Subcutaneous abdominal adipose tissue (tissue), 5 donors: ENCODE data around the gene RBM8A.
A peak's percentile ranks its signal among the peaks of the same experiment; 100 is the strongest.

Source experiments
- H3K27ac ChIP-seq: one replicate; pipeline ENCODE4 v1.7.0; 2013; ENCODE audit warnings: low read depth, mild to moderate bottlenecking, inconsistent platforms, low read length, moderate library complexity
- H3K27me3 ChIP-seq, 5 donors: one replicate each; pipeline ENCODE4 v1.7.0; 2013; ENCODE audit warnings: low read length in 5 of 5, inconsistent platforms in 1 of 5; ENCODE audit not compliant: control insufficient read depth in 5 of 5, insufficient read depth in 4 of 5
- H3K36me3 ChIP-seq, 5 donors: one replicate each; pipeline ENCODE4 v1.7.0; 2013; ENCODE audit warnings: low read length in 5 of 5; ENCODE audit not compliant: control insufficient read depth in 5 of 5, insufficient read depth in 5 of 5
- H3K4me1 ChIP-seq, 5 donors: one replicate each; pipeline ENCODE4 v1.7.0; 2013; ENCODE audit warnings: low read length in 5 of 5, mild to moderate bottlenecking in 3 of 5, moderate library complexity in 1 of 5; ENCODE audit not compliant: control insufficient read depth in 5 of 5, insufficient read depth in 5 of 5
- H3K4me3 ChIP-seq, 5 donors: one replicate each; pipeline ENCODE4 v1.7.0; 2013; ENCODE audit warnings: low read length in 5 of 5, low read depth in 1 of 5
- H3K9ac ChIP-seq, 5 donors: one replicate each; pipeline ENCODE4 v1.7.0; 2013; ENCODE audit warnings: low read length in 5 of 5, mild to moderate bottlenecking in 4 of 5, moderate library complexity in 3 of 5
- H3K9me3 ChIP-seq, 5 donors: one replicate each; pipeline ENCODE4 v1.7.0; 2013; ENCODE audit warnings: low read length in 5 of 5; ENCODE audit not compliant: control insufficient read depth in 5 of 5
- donor health status: healthy.
- donor health status: healthy.
- donor health status: healthy.
- donor health status: healthy.
- donor health status: healthy.

The RBM8A gene

DNA sequence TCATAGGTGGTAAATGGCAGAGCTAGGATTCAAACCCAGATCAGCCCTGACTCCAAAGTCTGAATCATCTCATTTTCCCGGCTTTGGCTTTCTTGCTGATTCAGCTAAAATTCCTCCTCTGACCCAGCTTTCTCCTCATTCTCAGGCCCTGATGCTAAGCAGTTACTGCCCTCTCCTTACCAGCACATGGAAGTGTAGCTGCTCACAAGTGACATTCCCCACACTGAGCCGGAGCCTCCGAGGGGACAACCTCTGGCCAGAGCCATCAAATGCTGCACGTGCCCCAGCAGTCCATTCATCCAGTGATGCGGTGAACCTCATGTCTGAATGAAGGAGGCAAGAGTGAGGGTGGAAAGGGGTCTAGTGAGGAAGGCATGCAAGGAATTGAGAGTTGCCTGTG lies 28.5 kb downstream of the RBM8A start:
- H3K27me3 ChIP-seq, result no peaks in the 10 kb centered on the region
- H3K4me1 ChIP-seq, result no peaks in the 10 kb centered on the region
- no peak overlapping the region for H3K9ac ChIP-seq
- H3K27ac ChIP-seq, result no peak overlapping the region
- no peaks in the 10 kb centered on the region for H3K9me3 ChIP-seq
- H3K4me3 ChIP-seq, result no peak overlapping the region
- H3K36me3 ChIP-seq, result no peaks in the 10 kb centered on the region

DNA sequence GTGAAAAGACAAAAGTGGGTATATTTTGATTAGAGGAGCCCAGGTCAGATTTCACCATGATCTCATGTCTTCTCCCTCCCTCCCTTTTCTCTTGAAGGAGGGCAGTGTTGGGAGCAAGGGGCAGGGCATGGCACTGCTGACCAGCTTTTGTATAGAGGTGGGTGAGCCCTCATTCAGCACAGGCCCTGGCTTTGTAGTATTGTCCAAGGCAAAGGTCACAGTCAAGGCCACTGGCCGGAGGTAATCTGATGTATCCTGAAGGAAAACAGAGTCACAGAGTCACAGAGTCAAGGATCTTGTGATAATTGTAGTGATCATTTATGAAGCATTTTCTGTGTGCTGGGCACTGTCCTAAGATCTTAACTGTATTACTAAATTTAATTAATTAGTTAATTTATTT lies 29.3 kb downstream of the RBM8A start:
- H3K9me3 ChIP-seq, result no peaks in the 10 kb centered on the region
- no peak overlapping the region for H3K4me3 ChIP-seq
- peaks cover 0 to 1% (median 0%) of the 10 kb centered on the region in 5 donors for H3K4me1 ChIP-seq
- H3K27ac ChIP-seq, result no peak overlapping the region
- no peaks in the 10 kb centered on the region for H3K36me3 ChIP-seq
- H3K27me3 ChIP-seq, result no peaks in the 10 kb centered on the region
- no peak overlapping the region for H3K9ac ChIP-seq

DNA sequence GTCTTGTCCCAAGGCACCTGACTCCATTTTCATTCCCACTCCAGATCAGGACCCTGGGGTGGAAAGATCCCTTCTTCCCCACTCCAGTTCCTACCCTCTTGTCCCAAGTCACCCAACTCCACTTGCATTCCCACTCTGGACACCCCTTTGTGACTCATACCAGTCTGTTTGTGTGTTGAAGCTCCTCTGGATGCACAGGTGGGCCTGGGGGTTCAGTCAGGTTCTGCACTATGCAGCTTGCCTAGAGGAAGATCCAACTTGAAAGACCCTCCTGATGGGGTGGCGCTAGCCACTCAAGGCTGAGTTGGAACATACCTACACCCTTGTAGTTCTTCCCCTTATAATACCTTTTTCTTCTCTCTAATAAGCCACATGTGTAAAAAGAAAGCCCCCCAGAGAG lies 31.8 kb downstream of the RBM8A start:
- Histone ChIP-seq H3K36me3 (no peaks in the 10 kb centered on the region), H3K27ac (no peak overlapping the region), H3K9me3 (no peaks in the 10 kb centered on the region), H3K4me3 (no peak overlapping the region), H3K4me1 (peaks cover 0 to 23% (median 17%) of the 10 kb centered on the region in 5 donors), H3K27me3 (no peaks in the 10 kb centered on the region), H3K9ac (peak overlapping the region in 1 of 5 donors; percentile 33)

DNA sequence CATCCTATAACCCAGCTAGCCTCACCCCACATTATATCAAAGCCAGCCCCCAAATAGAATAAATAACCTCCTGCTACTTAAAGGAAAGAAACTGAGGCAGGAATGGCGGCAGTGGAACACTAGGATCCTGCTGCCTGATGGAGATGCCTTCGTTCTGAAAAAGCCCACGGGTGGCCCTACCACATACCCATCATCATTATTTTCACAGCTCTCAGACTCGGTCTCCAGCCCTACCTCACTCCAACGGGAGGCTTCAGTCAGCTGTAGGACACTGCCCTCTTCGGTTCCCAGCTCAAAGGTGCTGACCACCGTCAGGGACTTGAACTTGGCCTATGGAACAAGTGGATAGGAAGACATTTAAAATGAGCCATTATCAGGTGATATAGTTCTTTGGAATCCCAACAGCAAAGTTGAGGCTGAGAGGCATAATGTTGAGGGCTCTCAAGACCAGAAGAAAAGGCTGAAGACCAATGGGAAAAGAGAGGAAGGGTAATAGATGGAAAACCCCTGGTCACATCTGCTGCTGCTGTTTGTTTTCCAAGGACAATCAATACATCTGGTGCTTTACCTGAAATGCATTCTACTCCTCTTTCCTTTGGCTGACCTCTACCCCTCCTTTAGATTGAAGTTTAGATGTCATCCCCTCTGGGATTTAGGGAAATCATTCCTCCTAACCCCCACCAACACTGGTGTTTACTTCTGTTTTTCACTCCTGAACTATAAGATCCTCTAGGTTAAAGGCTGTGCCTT lies 33.8 kb downstream of the RBM8A start:
- Histone ChIP-seq H3K27ac (no peak overlapping the region), H3K36me3 (no peaks in the 10 kb centered on the region), H3K9me3 (no peaks in the 10 kb centered on the region), H3K4me3 (no peak overlapping the region), H3K27me3 (no peaks in the 10 kb centered on the region), H3K9ac (no peak overlapping the region), H3K4me1 (peaks cover 0 to 26% (median 23%) of the 10 kb centered on the region in 5 donors)

DNA sequence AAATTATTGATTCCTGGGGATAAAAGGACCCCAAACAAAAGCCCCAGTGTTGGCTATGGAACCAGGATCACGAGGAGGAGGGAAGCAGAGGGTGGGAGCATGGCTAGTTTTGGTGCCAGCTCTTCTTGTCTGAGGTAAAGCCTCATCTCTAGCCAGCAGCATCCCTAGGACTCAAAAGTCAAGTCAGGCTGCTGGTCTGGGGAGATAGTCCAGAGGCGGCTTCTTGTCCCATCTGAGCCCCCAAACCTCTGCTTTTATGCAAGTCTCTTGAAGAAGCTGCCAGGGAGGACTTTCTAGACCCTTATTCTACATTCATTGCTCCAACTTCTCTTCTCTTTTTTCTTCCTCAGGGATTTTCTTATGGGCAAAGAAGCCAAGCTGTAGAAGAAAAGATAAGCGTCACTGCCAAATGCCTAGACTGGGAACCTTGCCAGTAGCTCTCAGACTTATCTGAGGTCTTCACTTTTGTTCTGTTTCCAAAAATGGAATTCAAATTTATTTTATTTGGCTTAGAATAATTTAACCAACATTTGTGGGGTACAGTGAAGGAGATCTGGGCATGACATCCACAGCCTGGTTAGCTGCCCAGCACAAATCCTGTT lies 34.7 kb downstream of the RBM8A start:
- Histone ChIP-seq H3K9me3 (no peaks in the 10 kb centered on the region), H3K9ac (peak overlapping the region in 3 of 5 donors; percentile 19 to 56 (median 55)), H3K4me1 (peaks cover 0 to 26% (median 23%) of the 10 kb centered on the region in 5 donors), H3K4me3 (peak overlapping the region in 3 of 5 donors; percentile 28 to 50 (median 34)), H3K36me3 (no peaks in the 10 kb centered on the region), H3K27ac (peak overlapping the region; percentile 54), H3K27me3 (no peaks in the 10 kb centered on the region)

DNA sequence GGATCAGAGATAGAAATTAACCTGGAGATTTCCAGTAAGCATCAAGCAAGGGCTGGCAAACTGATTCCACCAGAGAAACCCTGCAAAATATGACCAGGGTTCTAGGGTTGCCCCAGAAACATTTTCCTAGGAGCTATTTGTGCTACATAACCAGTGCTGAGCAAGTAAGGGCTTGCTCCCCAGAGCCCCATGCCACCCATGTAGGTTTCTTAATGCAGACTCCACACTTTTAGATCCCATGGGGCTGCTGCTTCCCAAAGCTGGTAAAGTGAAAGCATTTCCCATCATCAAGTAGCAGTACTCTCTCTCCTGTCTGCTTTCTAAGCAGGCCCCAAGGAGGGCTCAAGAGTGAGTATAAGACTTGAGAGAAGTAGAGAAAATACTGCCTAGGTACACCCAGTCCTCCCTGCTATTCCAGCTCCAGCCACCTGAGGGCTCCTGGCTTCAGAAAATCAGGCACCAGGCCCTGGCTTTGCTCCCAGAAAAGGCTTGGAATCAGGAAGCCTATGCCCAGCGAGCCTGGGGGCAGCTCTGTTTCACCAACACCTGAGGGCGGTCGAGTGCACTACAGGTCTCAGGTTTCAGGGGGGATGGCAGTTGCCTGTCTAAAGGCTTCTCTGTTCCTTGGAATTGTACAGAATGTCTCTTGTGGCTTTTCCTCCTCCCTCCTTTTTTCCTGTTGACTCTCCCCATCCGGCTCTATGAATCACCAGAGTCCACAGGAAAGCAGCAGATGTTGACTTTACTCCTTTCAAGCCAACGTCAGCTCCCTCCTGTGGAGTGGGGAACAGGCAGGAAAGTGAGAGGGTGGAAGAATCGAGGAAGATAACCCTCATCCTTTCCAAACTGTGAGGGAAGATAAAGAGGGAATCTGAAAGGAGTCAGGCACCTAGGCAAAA lies 35.4 kb downstream of the RBM8A start:
- H3K27ac ChIP-seq, result peak overlapping the region; percentile 54
- H3K27me3 ChIP-seq, result no peaks in the 10 kb centered on the region
- H3K36me3 ChIP-seq, result no peaks in the 10 kb centered on the region
- peaks cover 0 to 26% (median 24%) of the 10 kb centered on the region in 5 donors for H3K4me1 ChIP-seq
- peak overlapping the region; percentile 28 to 65 (median 34) for H3K4me3 ChIP-seq
- peak overlapping the region in 4 of 5 donors; percentile 5 to 56 (median 37) for H3K9ac ChIP-seq
- H3K9me3 ChIP-seq, result no peaks in the 10 kb centered on the region

DNA sequence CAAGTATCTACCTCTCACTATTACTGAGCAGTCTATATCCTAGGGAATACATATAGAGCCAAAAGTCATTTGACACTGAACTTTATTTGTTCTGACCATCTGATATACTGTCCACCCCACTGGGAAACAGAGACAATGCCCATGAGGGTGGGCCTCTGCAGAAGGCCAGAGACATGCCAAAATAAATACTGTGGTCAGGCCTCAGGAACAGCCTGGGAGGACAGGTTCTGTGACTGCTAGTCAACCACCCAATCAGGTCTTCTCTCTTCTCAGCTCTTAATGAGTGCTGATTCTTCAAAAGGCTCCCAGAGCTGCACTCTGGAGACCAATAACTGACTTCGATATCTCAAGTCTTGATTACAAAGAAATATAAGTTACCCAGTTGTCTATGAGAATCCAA lies 36.1 kb downstream of the RBM8A start:
- H3K36me3 ChIP-seq, result no peaks in the 10 kb centered on the region
- no peak overlapping the region for H3K4me3 ChIP-seq
- peaks cover 0 to 29% (median 24%) of the 10 kb centered on the region in 5 donors for H3K4me1 ChIP-seq
- H3K27me3 ChIP-seq, result no peaks in the 10 kb centered on the region
- peak overlapping the region in 2 of 5 donors; percentile 5 to 9 for H3K9ac ChIP-seq
- H3K27ac ChIP-seq, result peak overlapping the region; percentile 54
- no peaks in the 10 kb centered on the region for H3K9me3 ChIP-seq

DNA sequence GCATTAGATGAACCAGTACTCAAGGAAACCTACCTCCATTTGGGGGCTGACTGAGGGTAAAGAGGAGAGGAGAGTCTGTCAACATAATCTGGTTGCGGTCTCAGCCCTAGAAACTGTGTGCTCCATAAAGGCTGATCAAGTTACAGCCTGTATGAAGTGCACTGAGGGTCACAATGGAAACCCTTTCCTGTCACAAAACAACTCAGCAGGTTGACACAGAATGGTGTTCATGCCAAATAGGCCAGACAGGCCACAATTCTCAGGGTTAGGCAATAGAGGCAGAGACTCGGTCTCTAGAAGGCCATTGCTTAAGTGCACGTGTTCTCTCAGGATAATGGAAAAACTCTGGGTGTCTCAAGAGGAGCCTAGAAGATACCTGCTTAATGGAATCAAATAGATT lies 37.6 kb downstream of the RBM8A start:
- Histone ChIP-seq H3K27ac (no peak overlapping the region), H3K27me3 (no peaks in the 10 kb centered on the region), H3K36me3 (no peaks in the 10 kb centered on the region), H3K9me3 (no peaks in the 10 kb centered on the region), H3K9ac (no peak overlapping the region), H3K4me1 (peaks cover 0 to 38% (median 31%) of the 10 kb centered on the region in 5 donors), H3K4me3 (no peak overlapping the region)

DNA sequence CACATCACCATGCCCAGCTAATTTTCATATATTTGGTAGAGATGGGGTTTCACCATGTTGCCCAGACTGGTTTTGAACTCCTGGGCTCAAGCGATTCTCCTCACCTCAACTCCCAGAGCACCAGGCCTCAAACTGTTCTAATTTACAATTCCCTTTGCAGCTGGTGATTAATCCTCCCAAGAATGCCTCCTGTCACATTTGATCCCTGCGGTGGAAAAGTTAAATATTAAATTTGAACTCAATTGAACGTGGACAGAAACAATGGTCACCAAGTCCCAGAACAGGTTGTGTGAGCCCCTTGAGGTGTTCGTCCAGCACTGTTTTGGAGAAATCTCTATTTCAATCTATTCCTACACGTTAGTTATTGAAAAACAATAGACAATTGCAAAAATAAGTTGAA lies 39.7 kb downstream of the RBM8A start:
- H3K27ac ChIP-seq, result no peak overlapping the region
- peaks cover 0 to 2% (median 0%) of the 10 kb centered on the region in 5 donors for H3K27me3 ChIP-seq
- H3K9me3 ChIP-seq, result no peaks in the 10 kb centered on the region
- no peak overlapping the region for H3K9ac ChIP-seq
- H3K36me3 ChIP-seq, result no peaks in the 10 kb centered on the region
- no peak overlapping the region for H3K4me3 ChIP-seq
- H3K4me1 ChIP-seq, result peaks cover 0 to 33% (median 30%) of the 10 kb centered on the region in 5 donors
